ENCODE results near the gene HMGN4. TPM values are rescaled to one million over a fixed set of nuclear protein-coding genes. Genes with fewer than 3 reads are reported as not detected.

The HMGN4 gene
- total and polyA plus RNA-seq, 9 of the 15 experiments (the other 6 are each of a cell fraction or from before 2014, with no cell fraction given), result 35.4 to 134 (median 94.1) TPM

GRCh38 chr6:26568601-26569432 lies 30.7 kb downstream of the HMGN4 start (continued):
- TF ChIP-seq HOMEZ (CRISPR knock-in tag; IDR thresholded peaks at IDR 0.05), result no peak
- no peak for TF ChIP-seq MAFG (tag; conservative IDR thresholded peaks at IDR 0.05)
- no peak for TF ChIP-seq RBM34 (IDR thresholded peaks at IDR 0.05; ENCODE audit: borderline replicate concordance, insufficient read depth, low read length)
- TF ChIP-seq, protein P1, sequence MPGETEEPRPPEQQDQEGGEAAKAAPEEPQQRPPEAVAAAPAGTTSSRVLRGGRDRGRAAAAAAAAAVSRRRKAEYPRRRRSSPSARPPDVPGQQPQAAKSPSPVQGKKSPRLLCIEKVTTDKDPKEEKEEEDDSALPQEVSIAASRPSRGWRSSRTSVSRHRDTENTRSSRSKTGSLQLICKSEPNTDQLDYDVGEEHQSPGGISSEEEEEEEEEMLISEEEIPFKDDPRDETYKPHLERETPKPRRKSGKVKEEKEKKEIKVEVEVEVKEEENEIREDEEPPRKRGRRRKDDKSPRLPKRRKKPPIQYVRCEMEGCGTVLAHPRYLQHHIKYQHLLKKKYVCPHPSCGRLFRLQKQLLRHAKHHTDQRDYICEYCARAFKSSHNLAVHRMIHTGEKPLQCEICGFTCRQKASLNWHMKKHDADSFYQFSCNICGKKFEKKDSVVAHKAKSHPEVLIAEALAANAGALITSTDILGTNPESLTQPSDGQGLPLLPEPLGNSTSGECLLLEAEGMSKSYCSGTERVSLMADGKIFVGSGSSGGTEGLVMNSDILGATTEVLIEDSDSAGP (CRISPR knock-in tag; IDR thresholded peaks at IDR 0.05), result no peak
- TF ChIP-seq ATF4 (CRISPR knock-in tag; IDR thresholded peaks at IDR 0.05), result no peak
- TF ChIP-seq, protein P2, sequence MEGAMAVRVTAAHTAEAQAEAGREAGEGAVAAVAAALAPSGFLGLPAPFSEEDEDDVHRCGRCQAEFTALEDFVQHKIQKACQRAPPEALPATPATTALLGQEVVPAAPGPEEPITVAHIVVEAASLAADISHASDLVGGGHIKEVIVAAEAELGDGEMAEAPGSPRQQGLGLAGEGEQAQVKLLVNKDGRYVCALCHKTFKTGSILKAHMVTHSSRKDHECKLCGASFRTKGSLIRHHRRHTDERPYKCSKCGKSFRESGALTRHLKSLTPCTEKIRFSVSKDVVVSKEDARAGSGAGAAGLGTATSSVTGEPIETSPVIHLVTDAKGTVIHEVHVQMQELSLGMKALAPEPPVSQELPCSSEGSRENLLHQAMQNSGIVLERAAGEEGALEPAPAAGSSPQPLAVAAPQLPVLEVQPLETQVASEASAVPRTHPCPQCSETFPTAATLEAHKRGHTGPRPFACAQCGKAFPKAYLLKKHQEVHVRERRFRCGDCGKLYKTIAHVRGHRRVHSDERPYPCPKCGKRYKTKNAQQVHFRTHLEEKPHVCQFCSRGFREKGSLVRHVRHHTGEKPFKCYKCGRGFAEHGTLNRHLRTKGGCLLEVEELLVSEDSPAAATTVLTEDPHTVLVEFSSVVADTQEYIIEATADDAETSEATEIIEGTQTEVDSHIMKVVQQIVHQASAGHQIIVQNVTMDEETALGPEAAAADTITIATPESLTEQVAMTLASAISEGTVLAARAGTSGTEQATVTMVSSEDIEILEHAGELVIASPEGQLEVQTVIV (CRISPR knock-in tag; IDR thresholded peaks at IDR 0.05; ENCODE audit: borderline replicate concordance), result no peak
- no peak for TF ChIP-seq RHOXF2B (CRISPR knock-in tag; conservative IDR thresholded peaks at IDR 0.05)
- peak; percentile 98 for TF ChIP-seq POLR3A (IDR thresholded peaks at IDR 0.05; ENCODE audit: borderline replicate concordance, extremely low read depth, insufficient read depth, insufficient read length)
- no peak; the same call in 1 of the 2 replicates for TF ChIP-seq SMARCA5 (IDR thresholded peaks at IDR 0.05)
- TF ChIP-seq, protein P3, sequence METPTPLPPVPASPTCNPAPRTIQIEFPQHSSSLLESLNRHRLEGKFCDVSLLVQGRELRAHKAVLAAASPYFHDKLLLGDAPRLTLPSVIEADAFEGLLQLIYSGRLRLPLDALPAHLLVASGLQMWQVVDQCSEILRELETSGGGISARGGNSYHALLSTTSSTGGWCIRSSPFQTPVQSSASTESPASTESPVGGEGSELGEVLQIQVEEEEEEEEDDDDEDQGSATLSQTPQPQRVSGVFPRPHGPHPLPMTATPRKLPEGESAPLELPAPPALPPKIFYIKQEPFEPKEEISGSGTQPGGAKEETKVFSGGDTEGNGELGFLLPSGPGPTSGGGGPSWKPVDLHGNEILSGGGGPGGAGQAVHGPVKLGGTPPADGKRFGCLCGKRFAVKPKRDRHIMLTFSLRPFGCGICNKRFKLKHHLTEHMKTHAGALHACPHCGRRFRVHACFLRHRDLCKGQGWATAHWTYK (CRISPR knock-in tag; IDR thresholded peaks at IDR 0.05), result no peak
- no peak for TF ChIP-seq NR2C1 (IDR thresholded peaks at IDR 0.05)
- no peak for TF ChIP-seq NR2C1 (tag; IDR thresholded peaks at IDR 0.05)
- TF ChIP-seq RBM39 (optimal IDR thresholded peaks at IDR 0.05; ENCODE audit: low read depth, low read length), result no peak
- TF ChIP-seq, protein P4, sequence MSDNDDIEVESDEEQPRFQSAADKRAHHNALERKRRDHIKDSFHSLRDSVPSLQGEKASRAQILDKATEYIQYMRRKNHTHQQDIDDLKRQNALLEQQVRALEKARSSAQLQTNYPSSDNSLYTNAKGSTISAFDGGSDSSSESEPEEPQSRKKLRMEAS (CRISPR knock-in tag; IDR thresholded peaks at IDR 0.05), result no peak; the same call in 1 of the 2 replicates
- TF ChIP-seq CREBBP (IDR thresholded peaks at IDR 0.05; ENCODE audit: low read depth, low read length), result no peak
- 0 out of 2 replicates have a peak, but pooled peaks have one; percentile 54 for TF ChIP-seq ZBTB2 (IDR thresholded peaks at IDR 0.05)
- TF ChIP-seq ZBED1 (IDR thresholded peaks at IDR 0.05), result peak; percentile 64; the same call in 1 of the 2 replicates

All from K562 (cell line).